Uterus (tissue), 4 donors: ENCODE data around the gene NPAS2. TPM values are rescaled to one million over a fixed set of nuclear protein-coding genes. Genes with fewer than 3 reads are reported as not detected.

Experiments used
- DNase-seq, 2 donors: peaks; one replicate each; pipeline ENCODE4 v3.0.0-alpha.2; 2019 to 2020
- H3K27ac ChIP-seq, 2 donors: fragments of 200-600 bp; sonication (generic); 1 replicate in 1 of 2; 2 replicates in 1 of 2; pipeline ENCODE4 v1.5.1; 2016 to 2018
- H3K27me3 ChIP-seq, 2 donors: fragments of 200-600 bp; sonication (generic); one replicate each; pipeline ENCODE4 v1.5.1; 2018 to 2019; ENCODE audit warnings: control low read depth in 1 of 2
- H3K36me3 ChIP-seq, 2 donors: fragments of 200-600 bp; sonication (generic); one replicate each; pipeline ENCODE4 v1.5.1; 2019; ENCODE audit warnings: control low read depth in 1 of 2
- H3K4me1 ChIP-seq, 2 donors: fragments of 200-600 bp; sonication (generic); one replicate each; pipeline ENCODE4 v1.5.1; 2018 to 2019; ENCODE audit warnings: control low read depth in 1 of 2
- H3K4me3 ChIP-seq, 2 donors: fragments of 200-600 bp; sonication (generic); 1 replicate in 1 of 2; 2 replicates in 1 of 2; pipeline ENCODE4 v1.5.1; 2018 to 2019; ENCODE audit warnings: mild to moderate bottlenecking in 1 of 2
- H3K9me3 ChIP-seq, 2 donors: fragments of 200-600 bp; sonication (generic); one replicate each; pipeline ENCODE4 v1.5.1; 2019; ENCODE audit warnings: control low read depth in 1 of 2
- CTCF ChIP-seq, 4 experiments: fragments of 200-600 bp in 2 of 4; fragments of 450-650 bp in 2 of 4; sonication (generic) in 2 of 4; IDR thresholded peaks; one replicate each; pipeline ENCODE4 v1.5.1; 2016 to 2019; ENCODE audit warnings: antibody characterized with exemption in 4 of 4, mild to moderate bottlenecking in 2 of 4, moderate library complexity in 1 of 4
- POLR2A ChIP-seq, 2 donors: fragments of 450-650 bp; IDR thresholded peaks; one replicate each; pipeline ENCODE4 v1.6.1; 2016; ENCODE audit warnings: antibody characterized with exemption in 2 of 2, mild to moderate bottlenecking in 1 of 2, moderate library complexity in 1 of 2
- intact Hi-C: fragments of 100-400 bp; cut with DNase I; formaldehyde crosslinking; loops from one replicate; pipeline ENCODE4 v1.15.1; 2023; ENCODE audit warnings: low total_unique reads
- total RNA-seq, 4 donors: library from RNA; depleted of rRNA in 3 of 4; stranded (reverse); fragments of >200 nt in 3 of 4; gene quantifications; one replicate each; pipeline versions ENCODE4 v1.1.0 to v1.2.4, GENCODE V29; 2014 to 2023
- donor health status: DM: yes; HTN: yes; CAD: no.

NPAS2 gene
- total RNA-seq, 4 donors from 2014 or later: 5.6 to 66.5 (median 24.9) TPM

DNA sequence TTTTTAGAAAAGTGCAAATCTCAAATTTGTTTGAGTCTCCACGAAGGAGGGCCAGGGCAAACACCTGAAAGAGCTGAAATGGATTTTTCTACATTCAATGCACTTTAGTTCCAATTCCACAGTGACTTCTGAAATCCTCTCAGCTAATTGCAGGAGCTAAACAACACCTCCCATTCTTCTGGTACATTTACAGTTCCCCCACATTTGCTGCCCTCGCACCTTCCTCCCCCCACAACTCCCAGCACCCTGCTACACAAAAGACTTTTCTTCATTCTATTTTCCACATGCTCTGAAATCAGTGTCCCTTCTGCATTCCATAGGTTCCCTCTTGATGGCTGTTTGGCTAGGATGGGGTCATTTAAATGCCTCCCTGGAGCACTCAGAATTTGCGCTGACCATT, 5.9 kb upstream of the NPAS2 start:
- Histone ChIP-seq H3K27ac (no peak overlapping the region), H3K4me1 (no peaks in the 10 kb centered on the region), H3K4me3 (no peak overlapping the region), H3K27me3 (no peaks in the 10 kb centered on the region), H3K36me3 (no peaks in the 10 kb centered on the region), H3K9me3 (no peaks in the 10 kb centered on the region)
- intact Hi-C loops: no loop called here
- no peak for TF ChIP-seq POLR2A (IDR thresholded peaks at IDR 0.05)
- DNase-seq: no peak

GRCh38 chr2:100814453-100814852, 5.5 kb upstream of the NPAS2 start:
- H3K9me3 ChIP-seq: no peaks in the 10 kb centered on the region
- no peak for TF ChIP-seq CTCF (IDR thresholded peaks at IDR 0.05)
- no peak for TF ChIP-seq POLR2A (IDR thresholded peaks at IDR 0.05)
- no peaks in the 10 kb centered on the region for H3K4me1 ChIP-seq
- no peak for DNase-seq
- H3K27ac ChIP-seq: no peak overlapping the region
- no peaks in the 10 kb centered on the region for H3K36me3 ChIP-seq
- intact Hi-C loops: no loop called here
- no peak overlapping the region for H3K4me3 ChIP-seq
- no peaks in the 10 kb centered on the region for H3K27me3 ChIP-seq

GRCh38 chr2:100817388-100817985, 2.5 kb upstream of the NPAS2 start:
- Histone ChIP-seq H3K27me3 (no peaks in the 10 kb centered on the region), H3K36me3 (no peaks in the 10 kb centered on the region), H3K9me3 (no peaks in the 10 kb centered on the region), H3K4me1 (no peaks in the 10 kb centered on the region), H3K27ac (peak overlapping the region; percentile 93 to 97), H3K4me3 (no peak overlapping the region)
- TF ChIP-seq POLR2A (IDR thresholded peaks at IDR 0.05) (no peak), CTCF (IDR thresholded peaks at IDR 0.05) (no peak)
- DNase-seq: no peak
- intact Hi-C loops: no loop called here

DNA sequence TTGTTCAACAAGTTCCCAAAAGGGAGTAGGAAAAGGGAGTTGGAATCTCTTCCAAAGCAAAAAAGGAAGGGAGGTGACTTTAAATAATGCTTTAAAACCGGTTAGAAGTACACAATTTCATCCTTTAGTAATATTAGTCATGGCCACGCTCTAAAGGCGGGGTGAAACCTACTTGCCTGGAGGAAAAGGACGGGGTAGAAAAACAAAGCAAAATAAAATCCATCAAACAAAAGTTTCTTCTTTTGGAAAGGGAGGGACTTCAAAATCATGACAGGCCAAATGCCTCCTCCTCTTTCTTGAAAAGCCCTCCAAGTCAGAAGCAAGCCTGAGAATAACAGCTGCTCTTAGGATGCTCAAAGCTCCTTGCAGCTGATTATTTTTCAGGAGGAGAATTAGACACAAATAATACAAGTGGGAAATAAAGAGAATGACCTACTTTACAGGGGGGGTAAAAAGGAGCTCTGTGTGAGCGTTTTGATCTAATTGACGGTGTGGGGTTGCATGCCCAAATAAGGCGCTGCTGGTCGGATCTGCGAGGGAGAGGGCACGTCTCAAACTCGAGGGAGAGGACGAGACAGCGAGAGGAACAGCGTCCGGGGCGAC, 1.8 kb upstream of the NPAS2 start:
- H3K27ac ChIP-seq: peak overlapping the region; percentile 93 to 97
- H3K36me3 ChIP-seq: no peaks in the 10 kb centered on the region
- H3K4me3 ChIP-seq: peak overlapping the region; percentile 31 to 84
- H3K27me3 ChIP-seq: no peaks in the 10 kb centered on the region
- TF ChIP-seq CTCF (IDR thresholded peaks at IDR 0.05) (no peak), POLR2A (IDR thresholded peaks at IDR 0.05) (no peak)
- no peaks in the 10 kb centered on the region for H3K9me3 ChIP-seq
- DNase-seq: peak in 1 of 2 donors; percentile 49
- H3K4me1 ChIP-seq: no peaks in the 10 kb centered on the region
- intact Hi-C loops: no loop called here

GRCh38 chr2:100818606-100819369, 1.2 kb upstream of the NPAS2 start:
- TF ChIP-seq POLR2A (IDR thresholded peaks at IDR 0.05): peak; percentile 7 to 9
- peak in 1 of 4 experiments; percentile 25 for TF ChIP-seq CTCF (IDR thresholded peaks at IDR 0.05)
- peak overlapping the region; percentile 31 to 84 for H3K4me3 ChIP-seq
- no peaks in the 10 kb centered on the region for H3K4me1 ChIP-seq
- H3K27me3 ChIP-seq: no peaks in the 10 kb centered on the region
- no peaks in the 10 kb centered on the region for H3K9me3 ChIP-seq
- DNase-seq: peak; percentile 59 to 74
- peak overlapping the region; percentile 93 to 97 for H3K27ac ChIP-seq
- intact Hi-C loops: no loop called here
- H3K36me3 ChIP-seq: no peaks in the 10 kb centered on the region
